Effector memory CD4-positive, alpha-beta T cell (primary cell): ENCODE measurements around the gene LSG1.

Source experiments
- DNase-seq, 3 donors: peaks; one replicate each; pipeline ENCODE4 v3.0.0-alpha.2; 2020
- H3K27ac ChIP-seq: 2 replicates; pipeline ENCODE4 v1.7.0; 2013; ENCODE audit warnings: mild to moderate bottlenecking, low read length, moderate library complexity; ENCODE audit not compliant: insufficient read depth, poor library complexity, severe bottlenecking
- H3K27me3 ChIP-seq: replicated peaks from 2 replicates; pipeline ENCODE4 v1.7.0; 2013; ENCODE audit warnings: mild to moderate bottlenecking, low read length; ENCODE audit not compliant: insufficient read depth, control insufficient read depth, poor library complexity, severe bottlenecking
- H3K36me3 ChIP-seq: 2 replicates; pipeline ENCODE4 v1.7.0; 2013; ENCODE audit warnings: mild to moderate bottlenecking, low read length, moderate library complexity; ENCODE audit not compliant: control insufficient read depth, insufficient read depth
- H3K4me1 ChIP-seq: 2 replicates; pipeline ENCODE4 v1.7.0; 2013; ENCODE audit warnings: low read length, mild to moderate bottlenecking; ENCODE audit not compliant: control insufficient read depth, insufficient read depth, poor library complexity, severe bottlenecking
- H3K4me3 ChIP-seq: 2 replicates; pipeline ENCODE4 v1.7.0; 2013; ENCODE audit warnings: low read length, low read depth, mild to moderate bottlenecking; ENCODE audit not compliant: insufficient read depth, poor library complexity, severe bottlenecking
- H3K9me3 ChIP-seq: 2 replicates; pipeline ENCODE4 v1.7.0; 2013; ENCODE audit warnings: mild to moderate bottlenecking, low read length, moderate library complexity; ENCODE audit not compliant: control insufficient read depth

LSG1 gene

GRCh38 chr3:194707147-194707540 is 35.2 kb upstream of the LSG1 start:
- no peaks in the 10 kb centered on the region for H3K9me3 ChIP-seq
- no peak for DNase-seq
- H3K27ac ChIP-seq, result no peak overlapping the region
- H3K36me3 ChIP-seq, result no peaks in the 10 kb centered on the region
- no peaks in the 10 kb centered on the region for H3K27me3 ChIP-seq
- no peak overlapping the region for H3K4me3 ChIP-seq
- H3K4me1 ChIP-seq, result no peaks in the 10 kb centered on the region

- Histone ChIP-seq H3K36me3 (no peaks in the 10 kb centered on the region), H3K4me3 (no peak overlapping the region), H3K27me3 (no peaks in the 10 kb centered on the region), H3K27ac (no peak overlapping the region), H3K9me3 (no peaks in the 10 kb centered on the region), H3K4me1 (no peaks in the 10 kb centered on the region)
- no peak for DNase-seq
These were observed 33.8 kb upstream of the LSG1 start for GRCh38 chr3:194705761-194706160.

GRCh38 chr3:194705227-194705626 is 33.2 kb upstream of the LSG1 start:
- H3K9me3 ChIP-seq, result no peaks in the 10 kb centered on the region
- H3K36me3 ChIP-seq, result no peaks in the 10 kb centered on the region
- no peaks in the 10 kb centered on the region for H3K27me3 ChIP-seq
- no peaks in the 10 kb centered on the region for H3K4me1 ChIP-seq
- H3K27ac ChIP-seq, result no peak overlapping the region
- no peak for DNase-seq
- H3K4me3 ChIP-seq, result no peak overlapping the region

GRCh38 chr3:194702545-194702944 is 30.6 kb upstream of the LSG1 start:
- no peak for DNase-seq
- no peaks in the 10 kb centered on the region for H3K9me3 ChIP-seq
- no peak overlapping the region for H3K27ac ChIP-seq
- no peaks in the 10 kb centered on the region for H3K27me3 ChIP-seq
- H3K36me3 ChIP-seq, result no peaks in the 10 kb centered on the region
- H3K4me1 ChIP-seq, result no peaks in the 10 kb centered on the region
- no peak overlapping the region for H3K4me3 ChIP-seq

- no peak overlapping the region for H3K4me3 ChIP-seq
- H3K36me3 ChIP-seq, result no peaks in the 10 kb centered on the region
- no peaks in the 10 kb centered on the region for H3K9me3 ChIP-seq
- no peaks in the 10 kb centered on the region for H3K27me3 ChIP-seq
- DNase-seq, result no peak
- H3K27ac ChIP-seq, result no peak overlapping the region
- H3K4me1 ChIP-seq, result no peaks in the 10 kb centered on the region
These were observed 24.7 kb upstream of the LSG1 start for GRCh38 chr3:194696702-194697101.

- H3K9me3 ChIP-seq, result no peaks in the 10 kb centered on the region
- H3K36me3 ChIP-seq, result no peaks in the 10 kb centered on the region
- H3K4me3 ChIP-seq, result no peak overlapping the region
- no peak for DNase-seq
- H3K27ac ChIP-seq, result no peak overlapping the region
- H3K4me1 ChIP-seq, result peaks cover 15% of the 10 kb centered on the region
- no peaks in the 10 kb centered on the region for H3K27me3 ChIP-seq
These were observed 19.7 kb upstream of the LSG1 start for GRCh38 chr3:194691481-194692283.

- Histone ChIP-seq H3K27ac (no peak overlapping the region), H3K9me3 (no peaks in the 10 kb centered on the region), H3K36me3 (no peaks in the 10 kb centered on the region), H3K4me3 (no peak overlapping the region), H3K27me3 (no peaks in the 10 kb centered on the region), H3K4me1 (peaks cover 23% of the 10 kb centered on the region)
- DNase-seq, result no peak
These were observed 18.7 kb upstream of the LSG1 start for GRCh38 chr3:194690501-194691372.

GRCh38 chr3:194689493-194689944 is 17.5 kb upstream of the LSG1 start:
- Histone ChIP-seq H3K9me3 (no peaks in the 10 kb centered on the region), H3K27me3 (no peaks in the 10 kb centered on the region), H3K27ac (no peak overlapping the region), H3K4me1 (peaks cover 31% of the 10 kb centered on the region), H3K4me3 (no peak overlapping the region), H3K36me3 (no peaks in the 10 kb centered on the region)
- no peak for DNase-seq

- Histone ChIP-seq H3K4me1 (peaks cover 31% of the 10 kb centered on the region), H3K9me3 (no peaks in the 10 kb centered on the region), H3K4me3 (no peak overlapping the region), H3K27ac (no peak overlapping the region), H3K27me3 (no peaks in the 10 kb centered on the region), H3K36me3 (no peaks in the 10 kb centered on the region)
- DNase-seq, result no peak
These were observed 17.0 kb upstream of the LSG1 start for GRCh38 chr3:194688946-194689345.

- Histone ChIP-seq H3K27ac (peak overlapping the region; percentile 56), H3K27me3 (no peaks in the 10 kb centered on the region), H3K4me3 (peak overlapping the region; percentile 81), H3K36me3 (no peaks in the 10 kb centered on the region), H3K4me1 (peaks cover 31% of the 10 kb centered on the region), H3K9me3 (no peaks in the 10 kb centered on the region)
- peak in 2 of 3 donors; percentile 3 to 24 for DNase-seq
These were observed 16.3 kb upstream of the LSG1 start for GRCh38 chr3:194688200-194688740.
